PFSK-1 (cell line): ENCODE data around the gene LYPD6B.

Experiments used
- POLR2AphosphoS5 ChIP-seq: IDR thresholded peaks from 2 replicates; pipeline ENCODE4 v1.6.1; 2012; ENCODE audit warnings: low read depth, mild to moderate bottlenecking, control low read depth, low read length, moderate library complexity
- SIN3A ChIP-seq: IDR thresholded peaks from 2 replicates; pipeline ENCODE4 v1.6.1; 2012; ENCODE audit warnings: mild to moderate bottlenecking, low read length, moderate library complexity, borderline replicate concordance; ENCODE audit not compliant: insufficient read depth
- TAF1 ChIP-seq: IDR thresholded peaks from 2 replicates; pipeline ENCODE4 v1.6.1; 2012; ENCODE audit warnings: low read length, control low read depth, borderline replicate concordance; ENCODE audit not compliant: insufficient read depth
- TF ChIP-seq, protein P1 (sequence below), 2 experiments: IDR thresholded peaks; 2 replicates each; pipeline versions ENCODE4 v1.6.1 to v1.8.0; 2011 to 2012; ENCODE audit warnings: low read depth in 2 of 2, low read length in 2 of 2, control low read depth in 1 of 2, inconsistent platforms in 1 of 2, mild to moderate bottlenecking in 1 of 2, moderate library complexity in 1 of 2; ENCODE audit not compliant: insufficient read depth in 1 of 2

DNA sequence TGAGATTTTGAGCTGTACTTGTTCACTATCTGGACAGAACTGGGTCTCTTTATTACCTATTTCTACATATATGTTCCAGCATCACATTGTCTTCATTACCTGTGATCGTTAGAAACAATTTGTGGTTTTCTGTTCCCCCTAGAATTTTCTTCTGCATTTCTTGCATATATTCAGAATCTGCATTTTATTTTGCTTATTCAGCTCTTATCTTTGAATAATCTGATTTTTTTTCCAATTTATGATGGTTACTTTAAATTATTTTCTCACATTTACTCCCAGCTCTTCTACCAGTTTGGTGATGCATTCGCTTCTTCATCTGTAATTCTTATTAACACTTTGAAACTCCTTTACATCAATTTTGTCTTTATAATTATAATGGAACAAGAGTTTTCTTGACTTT, 55.1 kb downstream of the LYPD6B start:
- TF ChIP-seq POLR2AphosphoS5 (no peak), SIN3A (no peak), TAF1 (no peak)
- TF ChIP-seq, protein P1, sequence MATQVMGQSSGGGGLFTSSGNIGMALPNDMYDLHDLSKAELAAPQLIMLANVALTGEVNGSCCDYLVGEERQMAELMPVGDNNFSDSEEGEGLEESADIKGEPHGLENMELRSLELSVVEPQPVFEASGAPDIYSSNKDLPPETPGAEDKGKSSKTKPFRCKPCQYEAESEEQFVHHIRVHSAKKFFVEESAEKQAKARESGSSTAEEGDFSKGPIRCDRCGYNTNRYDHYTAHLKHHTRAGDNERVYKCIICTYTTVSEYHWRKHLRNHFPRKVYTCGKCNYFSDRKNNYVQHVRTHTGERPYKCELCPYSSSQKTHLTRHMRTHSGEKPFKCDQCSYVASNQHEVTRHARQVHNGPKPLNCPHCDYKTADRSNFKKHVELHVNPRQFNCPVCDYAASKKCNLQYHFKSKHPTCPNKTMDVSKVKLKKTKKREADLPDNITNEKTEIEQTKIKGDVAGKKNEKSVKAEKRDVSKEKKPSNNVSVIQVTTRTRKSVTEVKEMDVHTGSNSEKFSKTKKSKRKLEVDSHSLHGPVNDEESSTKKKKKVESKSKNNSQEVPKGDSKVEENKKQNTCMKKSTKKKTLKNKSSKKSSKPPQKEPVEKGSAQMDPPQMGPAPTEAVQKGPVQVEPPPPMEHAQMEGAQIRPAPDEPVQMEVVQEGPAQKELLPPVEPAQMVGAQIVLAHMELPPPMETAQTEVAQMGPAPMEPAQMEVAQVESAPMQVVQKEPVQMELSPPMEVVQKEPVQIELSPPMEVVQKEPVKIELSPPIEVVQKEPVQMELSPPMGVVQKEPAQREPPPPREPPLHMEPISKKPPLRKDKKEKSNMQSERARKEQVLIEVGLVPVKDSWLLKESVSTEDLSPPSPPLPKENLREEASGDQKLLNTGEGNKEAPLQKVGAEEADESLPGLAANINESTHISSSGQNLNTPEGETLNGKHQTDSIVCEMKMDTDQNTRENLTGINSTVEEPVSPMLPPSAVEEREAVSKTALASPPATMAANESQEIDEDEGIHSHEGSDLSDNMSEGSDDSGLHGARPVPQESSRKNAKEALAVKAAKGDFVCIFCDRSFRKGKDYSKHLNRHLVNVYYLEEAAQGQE (IDR thresholded peaks at IDR 0.05; ENCODE audit: insufficient read depth in 1 of 2, low read depth in 2 of 2, low read length in 2 of 2): no peak
